Activated CD4-positive, alpha-beta T cell treated with anti-CD3 and anti-CD28 coated beads for 1 hour (primary cell): ENCODE data around the gene JMJD7.

ENCODE experiments used
- DNase-seq: peaks from one replicate; pipeline ENCODE4 v3.0.0-alpha.2; 2020

JMJD7 gene

DNA sequence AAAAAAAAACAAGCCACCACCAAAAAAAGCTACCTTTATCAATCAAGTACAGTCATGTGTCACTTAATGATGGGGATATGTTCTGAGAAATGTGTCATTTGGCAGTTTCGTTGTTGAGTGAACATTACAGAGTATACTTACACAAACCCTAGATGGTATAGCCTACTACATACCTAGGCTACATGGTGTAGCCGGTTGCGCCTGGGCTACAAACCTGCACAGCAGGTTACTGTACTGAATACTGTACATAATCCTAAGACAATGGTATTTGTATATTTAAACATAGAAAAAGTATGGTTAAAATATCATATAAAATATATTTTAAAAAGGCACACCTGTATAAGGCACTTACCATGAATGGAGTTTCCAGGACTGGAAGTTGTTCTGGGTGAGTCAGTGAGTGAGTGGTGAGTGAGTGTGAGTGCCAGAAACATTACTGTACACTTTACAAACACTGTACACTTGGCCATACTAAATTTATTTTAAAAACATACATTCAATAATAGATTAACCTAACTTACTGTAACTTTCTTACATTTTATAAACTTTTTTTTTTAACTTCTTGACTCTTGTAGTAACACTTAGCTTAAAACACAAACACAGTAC, 25.9 kb upstream of the JMJD7 start:
- DNase-seq: no peak

DNA sequence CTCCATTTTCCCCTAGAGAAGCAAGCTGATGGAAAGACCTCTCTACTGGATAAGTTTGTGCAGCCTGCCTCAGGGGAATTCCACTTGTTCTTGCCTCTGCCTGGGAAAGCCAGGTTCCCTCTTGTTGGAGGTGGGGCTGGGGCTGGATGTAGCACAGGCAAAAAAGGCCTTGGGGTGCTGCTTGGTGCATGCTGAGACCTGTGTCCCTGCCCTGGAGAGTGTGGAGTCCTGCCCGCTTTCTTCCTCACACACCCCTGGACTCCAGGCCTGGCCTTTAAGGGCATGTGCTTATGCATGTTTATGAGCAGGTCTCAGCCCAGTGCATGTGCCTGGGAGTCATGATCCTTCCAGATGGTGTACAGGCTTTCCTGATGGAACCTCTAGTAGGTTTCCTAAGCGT, 23.5 kb upstream of the JMJD7 start:
- DNase-seq: no peak

DNA sequence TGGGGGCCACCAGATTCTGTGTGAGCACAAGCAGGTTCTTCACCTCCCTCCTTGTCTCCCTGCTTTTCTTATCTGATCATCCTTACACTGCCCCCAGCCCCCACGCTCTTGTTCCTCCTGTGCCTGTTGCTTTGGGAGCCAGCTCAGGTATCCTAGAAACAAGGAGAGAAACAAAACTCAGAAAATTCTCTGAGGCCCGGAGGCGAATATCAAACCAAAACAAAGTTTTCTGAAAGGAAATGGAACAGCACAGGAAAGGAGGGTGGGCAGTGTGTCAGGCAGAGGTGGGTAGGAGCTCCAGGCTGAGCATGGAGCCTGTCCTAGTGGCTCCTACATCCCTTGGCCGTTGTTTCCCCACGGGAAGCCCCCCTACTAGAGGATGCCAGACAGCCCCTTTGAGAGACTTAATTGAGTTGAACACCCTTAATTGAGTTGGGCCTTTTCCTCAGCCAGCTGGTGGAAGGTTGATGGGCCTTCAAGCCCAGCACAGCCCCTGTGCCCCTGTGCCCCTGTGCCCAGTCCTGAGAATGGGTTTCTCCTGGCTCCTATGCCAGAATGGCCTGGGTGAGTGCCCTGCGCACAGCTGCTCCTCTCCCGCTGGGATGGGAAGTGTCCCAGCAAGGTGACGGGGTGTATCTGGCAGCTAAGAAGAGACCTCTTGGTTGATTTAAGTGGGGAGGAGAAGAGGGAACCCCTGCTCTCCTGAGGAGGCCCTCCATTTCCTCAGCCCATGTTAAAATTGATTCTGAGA, 22.8 kb upstream of the JMJD7 start:
- DNase-seq: no peak

DNA sequence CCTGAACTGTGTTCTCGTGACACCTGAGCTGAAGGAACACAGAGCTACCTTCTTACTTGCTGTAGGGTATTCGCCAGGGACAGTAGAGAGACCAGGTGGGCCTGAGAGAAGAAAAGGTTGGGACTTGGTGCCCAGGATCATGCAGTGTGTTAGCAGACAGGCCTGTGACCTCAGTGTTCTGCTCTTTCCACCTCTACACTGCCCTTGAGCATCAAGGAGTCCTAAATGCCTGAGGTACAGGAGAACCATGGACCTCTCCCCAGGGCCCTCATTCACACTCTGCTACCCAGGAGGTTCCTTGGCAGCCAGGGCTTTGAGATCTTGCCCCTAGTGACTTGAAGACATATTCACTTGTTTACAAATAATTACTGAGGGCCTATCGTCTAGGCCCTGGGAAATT, 22.2 kb upstream of the JMJD7 start:
- no peak for DNase-seq

DNA sequence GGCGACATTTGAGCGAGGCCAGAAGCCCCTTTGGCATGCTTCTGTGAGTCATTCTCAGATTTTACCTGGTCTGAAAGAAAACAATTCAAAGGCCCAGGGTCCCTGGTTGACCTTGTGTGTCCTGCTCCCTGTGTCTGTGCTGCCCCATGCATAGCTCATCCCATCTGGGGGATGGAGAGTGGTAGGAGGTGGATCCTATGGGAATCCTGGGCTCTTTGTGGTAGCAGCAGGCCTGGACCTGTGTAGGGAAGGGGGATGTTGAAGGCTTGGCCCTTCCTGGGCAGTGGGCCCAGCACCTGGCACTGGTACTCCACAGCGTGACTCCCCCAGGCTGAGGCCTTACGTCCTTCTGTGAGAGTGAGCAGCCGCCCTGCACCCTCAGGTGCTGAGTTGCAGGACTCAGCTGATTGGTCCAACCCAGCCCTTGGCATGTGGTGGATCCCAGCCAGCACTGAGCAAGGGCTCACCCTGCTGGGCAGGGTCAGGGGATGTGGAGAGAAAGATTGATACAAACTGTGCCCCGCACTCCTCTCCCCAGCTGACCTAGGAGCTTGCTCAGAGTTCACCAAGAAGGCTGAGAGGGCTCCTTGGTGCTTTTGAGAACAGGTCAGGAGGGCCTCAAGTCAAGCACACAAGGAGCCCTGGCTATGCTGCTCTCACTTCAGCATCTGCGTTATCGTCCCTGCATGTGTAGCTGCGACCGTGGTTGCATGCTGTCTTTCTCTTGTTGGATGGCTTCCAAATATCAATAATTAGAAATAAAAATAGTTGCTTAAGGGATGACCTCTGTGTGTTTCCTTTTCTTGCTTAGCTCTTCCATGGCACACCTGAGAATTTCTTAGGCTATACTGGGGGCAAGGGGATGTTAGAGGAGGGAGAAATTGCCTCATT, 21.4 kb upstream of the JMJD7 start:
- DNase-seq: no peak

DNA sequence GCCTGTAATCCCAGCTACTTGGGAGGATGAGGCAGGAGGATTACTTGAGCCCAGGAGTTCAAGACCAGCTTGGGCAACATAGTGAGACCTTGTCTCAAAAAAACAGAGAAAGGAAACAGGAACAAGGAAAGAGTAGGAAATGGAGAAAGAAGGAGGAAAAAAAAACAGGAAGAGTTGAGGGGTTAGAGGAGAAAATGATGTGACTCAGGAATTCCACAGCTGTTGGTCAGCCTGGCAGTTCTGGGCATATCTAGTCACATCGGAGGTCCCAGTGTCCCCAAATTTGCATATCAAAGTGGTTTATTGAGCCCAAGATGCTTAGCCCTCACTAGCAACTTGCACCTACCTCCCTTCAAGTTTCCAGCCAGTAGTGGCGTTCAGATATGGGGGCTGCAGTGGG, 18.8 kb upstream of the JMJD7 start:
- DNase-seq: no peak

DNA sequence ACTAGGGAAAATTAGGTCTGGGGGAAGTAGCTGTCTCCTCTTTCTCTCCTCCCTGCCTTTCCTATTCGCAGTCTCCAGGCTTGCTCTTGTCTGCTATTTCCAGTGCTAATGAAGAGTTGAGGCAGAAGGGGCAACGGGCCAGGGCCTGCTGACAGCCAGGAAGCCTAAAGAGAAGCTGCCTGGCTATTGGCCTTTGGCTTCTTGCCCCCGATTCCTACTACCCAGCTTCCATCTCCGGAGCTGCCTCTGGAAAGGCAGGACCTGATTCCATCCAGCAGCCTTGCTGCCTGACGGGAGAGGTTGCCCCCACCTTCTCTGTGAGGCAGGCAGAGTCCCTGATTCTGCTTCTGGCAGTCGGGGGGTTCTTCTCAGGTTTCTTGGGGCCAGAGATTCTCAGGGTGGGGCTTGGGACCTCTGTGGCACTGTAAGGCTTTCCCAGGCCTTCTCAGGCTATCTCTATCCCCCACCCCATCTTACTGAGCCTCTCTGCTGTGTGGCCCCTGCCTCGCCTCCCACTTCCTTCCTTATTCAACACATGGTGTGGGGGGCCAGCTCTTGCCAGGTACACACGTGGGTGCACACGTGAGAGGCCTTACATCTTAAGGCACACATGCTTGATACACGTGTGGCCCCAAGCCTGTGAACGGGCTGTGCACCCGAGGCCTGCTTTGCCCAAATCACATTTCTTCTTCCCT, 18.2 kb upstream of the JMJD7 start:
- no peak for DNase-seq

DNA sequence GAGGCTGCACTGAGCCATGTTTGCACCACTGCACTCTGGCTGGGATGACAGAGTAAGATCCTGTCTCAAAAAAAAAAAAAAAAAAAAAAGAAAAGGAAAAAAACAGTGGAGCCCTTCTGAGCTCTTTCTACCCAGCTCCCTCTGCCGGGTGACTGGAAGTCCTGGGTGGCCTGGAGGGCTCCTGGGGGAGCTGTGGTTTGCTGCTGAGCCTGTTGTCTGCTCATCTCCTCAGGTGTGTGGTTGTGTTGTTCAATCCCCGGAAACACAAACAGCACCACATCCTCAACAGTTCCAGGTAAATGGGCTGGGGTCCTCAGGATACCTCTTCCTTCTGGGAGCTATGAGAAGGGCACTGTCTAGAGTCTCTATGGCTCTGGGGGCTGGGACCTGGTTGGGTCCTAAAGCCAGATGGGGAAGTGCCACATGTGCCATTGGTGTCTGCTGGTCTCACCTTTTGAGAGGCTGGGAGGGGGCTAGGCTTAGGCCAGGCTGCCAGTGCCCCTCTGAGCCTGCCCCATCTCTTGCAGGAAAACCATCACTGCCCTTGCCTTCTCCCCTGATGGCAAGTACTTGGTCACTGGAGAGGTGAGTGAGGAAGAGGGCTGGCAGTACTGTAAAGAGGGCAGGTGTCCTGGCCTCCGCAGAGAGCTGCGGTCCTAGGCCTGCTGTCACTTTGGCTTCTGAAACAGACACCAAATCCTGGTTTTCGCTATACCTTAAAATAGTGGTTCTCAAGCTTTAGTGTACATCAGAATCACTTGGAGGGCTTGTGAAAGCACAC, 17.1 kb upstream of the JMJD7 start:
- DNase-seq: no peak

DNA sequence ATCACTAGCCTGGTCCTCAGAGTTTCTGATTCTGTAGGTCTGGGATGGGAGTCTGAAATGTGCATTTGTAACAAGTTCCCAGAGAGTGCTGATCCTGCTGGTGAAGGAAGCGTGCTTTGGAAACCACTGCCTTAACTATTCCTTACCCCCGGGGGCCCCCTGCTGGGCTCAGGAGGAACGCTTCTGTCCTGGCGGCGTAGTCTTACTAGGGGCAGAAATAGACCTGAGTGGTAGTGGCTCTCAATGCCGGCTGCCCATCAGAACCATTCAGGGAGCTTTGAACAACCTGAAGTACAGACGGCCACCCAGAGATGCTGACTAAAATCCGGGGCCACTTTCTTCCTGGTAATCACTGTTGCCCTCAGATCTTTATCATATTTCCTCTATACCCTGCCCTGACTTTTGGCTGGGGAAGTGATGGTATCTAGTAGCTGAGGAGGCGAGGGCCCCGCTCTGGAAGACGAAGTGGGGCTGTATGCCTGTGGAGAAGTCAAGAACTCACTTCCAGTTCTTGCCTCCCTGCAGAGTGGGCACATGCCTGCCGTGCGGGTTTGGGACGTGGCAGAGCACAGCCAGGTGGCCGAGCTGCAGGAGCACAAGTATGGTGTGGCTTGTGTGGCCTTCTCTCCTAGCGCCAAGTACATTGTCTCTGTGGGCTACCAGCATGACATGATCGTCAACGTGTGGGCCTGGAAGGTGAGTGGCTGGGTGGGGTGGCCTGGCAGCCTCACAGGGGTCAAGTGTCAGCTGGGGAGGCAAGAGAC, 16.3 kb upstream of the JMJD7 start:
- DNase-seq: peak; percentile 59

DNA sequence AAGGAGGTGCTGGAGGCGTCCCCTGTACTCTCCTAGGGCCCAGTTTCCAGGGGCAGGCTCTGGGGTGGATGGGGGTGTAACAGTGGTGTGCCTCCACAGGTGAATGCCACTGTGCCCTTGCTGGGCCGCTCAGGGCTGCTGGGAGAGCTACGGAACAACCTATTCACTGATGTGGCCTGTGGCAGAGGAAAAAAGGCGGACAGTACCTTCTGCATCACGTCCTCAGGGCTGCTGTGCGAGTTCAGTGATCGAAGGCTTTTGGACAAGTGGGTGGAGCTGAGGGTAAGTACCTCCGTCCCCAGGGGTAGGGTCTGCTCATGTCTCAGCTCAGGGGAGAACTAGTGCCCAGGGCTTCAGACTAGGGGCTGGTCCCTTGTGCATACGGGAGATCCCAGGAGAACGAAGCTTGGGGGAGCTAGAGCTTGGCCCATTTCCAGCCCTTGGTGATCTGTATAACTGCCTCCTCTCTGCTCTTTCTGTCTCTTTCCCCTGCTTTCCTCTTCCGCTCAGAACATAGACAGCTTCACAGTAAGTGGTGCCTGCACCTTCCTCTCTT, 15.0 kb upstream of the JMJD7 start:
- no peak for DNase-seq

DNA sequence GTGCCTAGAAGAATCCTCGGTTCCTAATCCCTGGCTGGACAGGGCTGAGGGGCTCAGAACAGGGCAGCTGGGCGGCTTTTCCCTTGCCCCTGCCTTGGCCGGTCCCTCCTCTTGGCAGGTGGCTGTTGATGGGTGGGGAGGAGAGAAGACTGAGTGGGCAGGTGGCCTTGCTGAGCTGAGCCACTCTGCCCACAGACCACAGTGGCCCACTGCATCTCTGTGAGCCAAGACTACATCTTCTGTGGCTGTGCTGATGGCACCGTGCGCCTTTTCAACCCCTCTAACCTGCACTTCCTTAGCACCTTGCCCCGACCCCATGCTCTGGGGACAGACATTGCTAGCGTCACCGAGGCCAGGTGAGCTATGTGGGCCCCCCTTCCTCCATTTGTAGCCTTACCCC, 14.5 kb upstream of the JMJD7 start:
- no peak for DNase-seq

DNA sequence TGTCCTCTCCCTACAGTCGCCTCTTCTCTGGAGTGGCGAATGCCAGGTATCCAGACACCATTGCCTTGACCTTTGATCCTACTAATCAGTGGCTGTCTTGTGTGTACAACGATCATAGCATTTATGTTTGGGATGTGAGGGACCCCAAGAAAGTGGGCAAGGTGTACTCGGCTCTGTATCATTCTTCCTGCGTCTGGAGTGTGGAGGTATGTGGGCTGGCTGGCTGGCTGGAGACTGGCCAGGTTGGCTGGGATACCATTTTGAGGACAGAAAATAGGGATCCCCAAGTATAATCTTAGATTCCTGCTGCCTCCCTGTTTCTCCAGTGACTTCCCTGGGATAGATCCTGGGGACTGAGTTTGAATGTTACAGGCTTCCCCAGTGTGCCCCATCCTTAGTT, 13.4 kb upstream of the JMJD7 start:
- DNase-seq: no peak

DNA sequence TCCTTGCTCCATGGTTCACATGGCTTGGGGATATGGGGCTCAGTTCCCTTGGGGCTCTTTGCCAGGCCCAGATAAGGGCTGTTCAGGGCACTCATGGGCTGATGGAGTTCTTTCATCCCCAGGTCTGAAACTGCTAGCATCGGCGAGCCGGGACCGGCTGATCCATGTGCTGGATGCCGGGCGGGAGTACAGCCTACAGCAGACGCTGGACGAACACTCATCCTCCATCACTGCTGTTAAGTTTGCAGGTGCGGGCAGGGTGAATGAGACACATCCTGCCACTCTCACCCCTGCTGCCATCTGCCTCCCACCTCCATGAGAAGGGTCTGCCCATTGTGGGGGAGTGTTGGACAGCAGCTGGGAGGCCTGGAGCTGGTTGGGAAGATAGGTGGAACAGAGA, 11.1 kb upstream of the JMJD7 start:
- DNase-seq: no peak

DNA sequence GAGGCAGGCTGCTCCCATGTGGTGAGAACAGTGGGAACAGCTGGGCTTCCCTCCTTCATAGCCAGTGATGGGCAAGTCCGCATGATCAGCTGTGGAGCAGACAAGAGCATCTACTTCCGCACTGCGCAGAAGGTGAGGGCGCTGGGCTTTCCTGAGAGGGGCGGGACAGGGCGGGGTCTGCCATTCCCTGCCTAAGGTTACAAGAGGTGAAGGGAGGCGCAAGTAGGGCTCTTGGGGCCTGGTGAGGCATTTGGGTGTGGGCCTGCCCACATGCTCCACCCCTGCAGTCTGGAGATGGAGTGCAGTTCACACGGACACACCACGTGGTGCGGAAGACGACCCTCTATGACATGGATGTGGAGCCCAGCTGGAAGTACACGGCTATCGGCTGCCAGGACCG, 10.6 kb upstream of the JMJD7 start:
- DNase-seq: no peak

DNA sequence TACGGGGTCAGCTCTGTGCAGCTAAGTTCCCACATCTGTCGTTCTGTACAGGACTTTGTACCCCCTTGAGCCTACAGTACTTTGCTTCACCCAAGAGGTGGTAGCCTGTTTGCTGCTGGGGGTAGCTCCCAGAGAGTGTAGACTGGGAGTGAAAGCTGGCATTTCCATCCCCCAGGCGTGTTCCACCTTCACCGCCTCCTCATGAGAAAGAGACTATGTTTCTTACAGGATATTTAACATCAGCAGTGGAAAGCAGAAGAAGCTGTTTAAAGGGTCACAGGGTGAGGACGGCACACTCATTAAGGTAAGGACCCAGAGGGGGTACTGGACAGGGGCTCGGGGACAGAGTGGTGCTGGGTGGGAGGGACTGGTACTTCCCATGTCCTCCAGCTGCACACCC, 10.1 kb upstream of the JMJD7 start:
- DNase-seq: no peak

DNA sequence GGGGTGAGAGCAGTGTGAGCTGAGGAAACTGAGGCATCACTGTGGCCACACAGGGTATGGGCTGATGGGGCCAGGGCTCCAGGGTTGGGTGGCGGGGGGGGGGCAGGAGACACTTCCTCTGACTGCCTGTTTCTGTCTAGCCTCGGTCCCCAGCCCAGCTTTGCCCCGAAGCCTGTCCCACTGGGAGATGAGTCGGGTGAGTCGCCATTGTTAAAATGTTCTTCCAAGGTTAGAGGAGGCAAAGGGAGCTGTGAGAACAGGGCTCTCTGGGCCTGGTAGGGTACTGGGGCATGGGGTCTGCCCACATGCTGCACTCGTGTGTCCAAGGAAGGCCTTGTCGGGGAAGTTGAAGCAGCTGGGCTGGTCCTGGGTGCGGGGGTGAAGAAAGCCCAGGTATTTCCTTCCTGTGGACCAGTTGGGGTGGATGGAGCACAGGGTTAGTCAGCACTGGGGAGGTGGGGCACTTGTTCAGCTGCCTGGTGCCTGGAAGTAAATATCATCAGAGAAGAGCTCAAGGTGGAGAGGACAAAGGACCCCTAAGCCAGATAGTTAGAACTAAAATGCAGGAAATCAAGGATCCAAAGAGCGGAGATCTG, 8.3 kb upstream of the JMJD7 start:
- no peak for DNase-seq

DNA sequence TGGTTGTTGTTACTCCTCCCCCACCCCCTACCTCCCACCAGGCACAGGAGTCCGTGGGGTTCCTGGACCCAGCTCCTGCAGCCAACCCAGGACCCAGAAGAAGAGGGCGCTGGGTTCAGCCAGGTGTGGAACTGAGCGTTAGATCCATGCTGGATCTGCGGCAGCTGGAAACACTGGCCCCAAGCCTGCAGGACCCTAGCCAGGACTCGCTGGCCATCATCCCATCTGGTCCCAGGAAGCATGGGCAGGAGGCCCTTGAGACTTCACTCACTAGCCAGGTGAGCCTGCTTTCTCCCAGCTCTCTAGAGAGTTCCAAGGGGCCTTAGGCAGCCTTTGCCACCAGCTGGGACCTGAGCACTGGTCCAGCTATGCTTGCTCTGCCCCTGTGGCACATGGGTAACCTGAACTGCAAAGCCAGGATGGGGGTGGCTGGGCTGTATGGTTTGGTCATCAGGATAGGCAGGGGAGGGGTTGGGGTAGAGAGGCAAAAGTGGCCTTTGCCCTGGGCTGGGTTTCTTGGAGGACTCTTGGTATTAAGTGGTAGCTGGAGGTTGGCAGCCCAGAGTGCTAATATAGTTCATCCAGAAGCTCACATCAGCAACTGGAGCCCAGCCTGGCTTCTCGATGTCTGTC, 7.0 kb upstream of the JMJD7 start:
- DNase-seq: no peak

DNA sequence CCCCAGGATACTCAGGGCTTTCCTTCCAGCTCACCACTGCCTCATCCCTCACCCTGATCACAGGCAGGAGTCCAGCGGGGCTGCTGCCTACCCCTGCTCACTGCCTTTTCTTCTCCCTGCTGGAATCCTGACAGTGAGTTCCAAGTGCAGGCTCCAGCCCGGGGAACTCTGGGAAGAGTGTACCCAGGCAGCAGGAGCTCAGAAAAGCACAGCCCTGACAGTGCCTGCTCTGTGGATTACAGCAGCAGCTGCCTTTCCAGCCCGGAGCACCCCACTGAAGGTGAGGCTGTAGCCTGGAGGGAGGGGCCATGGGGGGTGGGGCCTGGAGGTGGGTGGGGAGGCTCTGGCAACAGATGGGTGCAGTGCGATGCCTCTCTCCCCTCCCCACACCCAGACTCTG, 6.1 kb upstream of the JMJD7 start:
- no peak for DNase-seq

DNA sequence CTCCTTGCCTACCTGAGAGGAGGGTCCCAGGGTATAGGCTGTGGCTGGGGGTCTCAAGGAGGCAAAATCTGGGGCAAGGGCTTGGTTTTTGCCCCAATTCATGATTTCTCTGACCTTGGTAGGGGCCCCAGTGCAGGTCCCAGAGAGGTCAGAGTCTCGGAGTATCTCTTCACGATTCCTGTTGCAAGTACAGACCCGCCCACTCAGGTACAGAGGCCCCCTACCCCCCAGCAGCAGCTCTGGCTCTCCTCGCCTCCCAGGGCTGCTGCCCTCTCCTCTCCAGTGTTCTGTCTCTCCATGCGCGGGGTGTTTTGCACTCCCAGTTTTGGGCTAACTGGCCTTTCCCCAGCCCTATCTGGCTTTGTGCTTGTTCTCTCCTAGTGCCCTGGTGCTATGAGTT, 5.4 kb upstream of the JMJD7 start:
- no peak for DNase-seq

DNA sequence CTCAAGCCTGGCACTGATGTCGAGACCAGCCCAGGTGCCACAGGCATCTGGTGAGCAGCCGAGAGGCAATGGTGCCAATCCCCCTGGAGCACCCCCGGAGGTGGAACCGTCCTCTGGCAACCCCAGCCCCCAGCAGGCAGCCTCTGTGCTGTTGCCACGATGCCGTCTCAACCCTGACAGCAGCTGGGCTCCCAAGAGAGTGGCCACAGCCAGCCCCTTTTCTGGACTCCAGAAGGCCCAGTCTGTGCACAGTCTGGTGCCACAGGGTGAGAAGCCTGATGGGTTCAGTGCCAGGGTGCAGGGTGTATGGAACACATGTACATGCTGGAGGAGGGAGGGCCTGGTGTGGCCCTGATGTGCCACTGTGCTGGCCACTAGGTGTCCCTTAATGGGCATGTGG, 4.9 kb upstream of the JMJD7 start:
- DNase-seq: no peak

DNA sequence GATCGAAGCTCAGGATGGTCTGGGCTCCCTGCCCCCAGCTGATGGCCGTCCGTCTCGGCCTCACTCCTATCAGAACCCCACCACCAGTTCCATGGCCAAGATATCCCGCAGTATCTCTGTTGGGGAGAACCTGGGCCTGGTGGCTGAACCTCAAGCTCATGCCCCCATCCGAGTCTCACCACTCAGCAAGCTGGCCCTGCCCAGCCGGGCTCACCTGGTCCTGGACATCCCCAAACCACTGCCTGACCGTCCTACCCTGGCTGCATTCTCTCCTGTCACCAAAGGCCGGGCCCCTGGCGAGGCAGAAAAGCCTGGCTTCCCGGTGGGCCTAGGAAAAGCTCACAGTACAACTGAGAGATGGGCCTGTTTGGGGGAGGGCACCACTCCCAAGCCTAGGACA, 4.4 kb upstream of the JMJD7 start:
- DNase-seq: no peak
